Skin epidermis (tissue), 12 donors: ENCODE results near the gene ZBTB4.

Source experiments
- H3K27ac ChIP-seq, 21 experiments: fragments of 200-600 bp; sonication (generic) in 11 of 21; one replicate each; pipeline ENCODE4 v1.5.0; 2020; ENCODE audit warnings: mild to moderate bottlenecking in 3 of 21, inconsistent platforms in 2 of 21, moderate library complexity in 2 of 21
- H3K4me3 ChIP-seq, 7 experiments: fragments of 200-600 bp; sonication (generic) in 2 of 7; one replicate each; pipeline ENCODE4 v1.5.0; 2020; ENCODE audit warnings: inconsistent platforms in 2 of 7, mild to moderate bottlenecking in 2 of 7, moderate library complexity in 1 of 7

The ZBTB4 gene

GRCh38 chr17:7479213-7480088 is at the start of gene ZBTB4:
TSS of gene ZBTB4 (minus strand) at chr17:7479631. CDS start at chr17:7466801, 12,830 bp downstream.
- H3K27ac ChIP-seq = peak within 1 kb of the TSS; percentile 96 to 100 (median 100)

GRCh38 chr17:7528842-7529241 is 49.4 kb upstream of the ZBTB4 start:
- H3K4me3 ChIP-seq = no peak overlapping the region

More at GRCh38 chr17:7479213-7480088, at the start of gene ZBTB4:
- peak within 1 kb of the TSS; percentile 61 to 99 (median 85) for H3K4me3 ChIP-seq

GRCh38 chr17:7523033-7523432 is 43.6 kb upstream of the ZBTB4 start:
- no peak overlapping the region for H3K27ac ChIP-seq
- no peak overlapping the region for H3K4me3 ChIP-seq

More at GRCh38 chr17:7528842-7529241, 49.4 kb upstream of the ZBTB4 start:
- H3K27ac ChIP-seq = no peak overlapping the region

GRCh38 chr17:7515911-7516610 is 36.6 kb upstream of the ZBTB4 start:
- H3K27ac ChIP-seq = peak overlapping the region in 1 of 21 experiments; percentile 13
- no peak overlapping the region for H3K4me3 ChIP-seq

- Histone ChIP-seq H3K4me3 (no peak overlapping the region), H3K27ac (peak overlapping the region in 6 of 21 experiments; percentile 6 to 65 (median 30))
Measured at GRCh38 chr17:7513850-7514419, 34.5 kb upstream of the ZBTB4 start.

GRCh38 chr17:7512824-7513540 is 33.6 kb upstream of the ZBTB4 start:
- no peak overlapping the region for H3K4me3 ChIP-seq
- H3K27ac ChIP-seq = no peak overlapping the region

- Histone ChIP-seq H3K4me3 (no peak overlapping the region), H3K27ac (no peak overlapping the region)
Measured at GRCh38 chr17:7512105-7512504, 32.7 kb upstream of the ZBTB4 start.

- no peak overlapping the region for H3K27ac ChIP-seq
- no peak overlapping the region for H3K4me3 ChIP-seq
Measured at GRCh38 chr17:7511108-7511507, 31.7 kb upstream of the ZBTB4 start.

- Histone ChIP-seq H3K27ac (peak overlapping the region in 1 of 21 experiments; percentile 25), H3K4me3 (no peak overlapping the region)
Measured at GRCh38 chr17:7509937-7510336, 30.5 kb upstream of the ZBTB4 start.

- H3K27ac ChIP-seq = peak overlapping the region in 3 of 21 experiments; percentile 16 to 35 (median 28)
Measured at GRCh38 chr17:7508846-7509245, 29.4 kb upstream of the ZBTB4 start.

GRCh38 chr17:7508145-7508544 is 28.7 kb upstream of the ZBTB4 start:
- Histone ChIP-seq H3K4me3 (no peak overlapping the region), H3K27ac (peak overlapping the region in 1 of 21 experiments; percentile 2)

More at GRCh38 chr17:7508846-7509245, 29.4 kb upstream of the ZBTB4 start:
- H3K4me3 ChIP-seq = no peak overlapping the region

GRCh38 chr17:7503521-7503920 is 24.1 kb upstream of the ZBTB4 start:
- Histone ChIP-seq H3K4me3 (no peak overlapping the region), H3K27ac (no peak overlapping the region)

- Histone ChIP-seq H3K27ac (no peak overlapping the region), H3K4me3 (no peak overlapping the region)
Measured at GRCh38 chr17:7502987-7503386, 23.6 kb upstream of the ZBTB4 start.

- no peak overlapping the region for H3K4me3 ChIP-seq
- H3K27ac ChIP-seq = no peak overlapping the region
Measured at GRCh38 chr17:7502171-7502847, 22.9 kb upstream of the ZBTB4 start.

- Histone ChIP-seq H3K4me3 (no peak overlapping the region), H3K27ac (no peak overlapping the region)
Measured at GRCh38 chr17:7501729-7502128, 22.3 kb upstream of the ZBTB4 start.

- Histone ChIP-seq H3K27ac (no peak overlapping the region), H3K4me3 (no peak overlapping the region)
Measured at GRCh38 chr17:7499161-7499560, 19.7 kb upstream of the ZBTB4 start.

GRCh38 chr17:7497636-7498035 is 18.2 kb upstream of the ZBTB4 start:
- Histone ChIP-seq H3K27ac (peak overlapping the region in 2 of 21 experiments; percentile 6 to 16), H3K4me3 (no peak overlapping the region)

GRCh38 chr17:7497228-7497627 is 17.8 kb upstream of the ZBTB4 start:
- no peak overlapping the region for H3K4me3 ChIP-seq
- peak overlapping the region in 2 of 21 experiments; percentile 28 to 37 for H3K27ac ChIP-seq
